Right kidney (tissue), 1 donor: Measurements from ENCODE around the gene RAP2A.
A peak's percentile ranks its signal among the peaks of the same experiment; 100 is the strongest.

Experiments
- DNase-seq: peaks from one replicate; pipeline ENCODE4 v3.0.0-alpha.2; 2016

Gene RAP2A

GRCh38 chr13:97417698-97418097, 16.3 kb upstream of the RAP2A start:
- DNase-seq: no peak

GRCh38 chr13:97422118-97423054, 11.6 kb upstream of the RAP2A start:
- no peak for DNase-seq

- DNase-seq: no peak
Observed at GRCh38 chr13:97423300-97424045, 10.5 kb upstream of the RAP2A start.

GRCh38 chr13:97425590-97425989, 8.4 kb upstream of the RAP2A start:
- no peak for DNase-seq

GRCh38 chr13:97426695-97427094, 7.3 kb upstream of the RAP2A start:
- DNase-seq: no peak

GRCh38 chr13:97429681-97430081, 4.3 kb upstream of the RAP2A start:
- DNase-seq: peak; percentile 21

- DNase-seq: no peak
Observed at GRCh38 chr13:97430296-97430695, 3.7 kb upstream of the RAP2A start.

GRCh38 chr13:97431171-97431764, 2.7 kb upstream of the RAP2A start:
- no peak for DNase-seq

GRCh38 chr13:97432232-97432916, 1.6 kb upstream of the RAP2A start:
- DNase-seq: peak; percentile 89

GRCh38 chr13:97432917-97433726, 847 bp upstream of the RAP2A start:
- peak; percentile 95 for DNase-seq

- peak; percentile 86 for DNase-seq
Observed at GRCh38 chr13:97434397-97435201, 630 bp downstream of the RAP2A start.

GRCh38 chr13:97435323-97435722, 1.4 kb downstream of the RAP2A start:
- DNase-seq: no peak

- DNase-seq: no peak
Observed at GRCh38 chr13:97435794-97436193, 1.8 kb downstream of the RAP2A start.

GRCh38 chr13:97436845-97437244, 2.9 kb downstream of the RAP2A start:
- no peak for DNase-seq

GRCh38 chr13:97437729-97438128, 3.8 kb downstream of the RAP2A start:
- DNase-seq: no peak

- DNase-seq: no peak
Observed at GRCh38 chr13:97438856-97439595, 5.1 kb downstream of the RAP2A start.

GRCh38 chr13:97440598-97441170, 6.7 kb downstream of the RAP2A start:
- no peak for DNase-seq

GRCh38 chr13:97441368-97441767, 7.4 kb downstream of the RAP2A start:
- no peak for DNase-seq

- DNase-seq: no peak
Observed at GRCh38 chr13:97445522-97446187, 11.7 kb downstream of the RAP2A start.
